Subcutaneous adipose tissue (tissue), 4 donors: ENCODE data around the gene SLC39A10. TPM values are rescaled to one million over a fixed set of nuclear protein-coding genes. Genes with fewer than 3 reads are reported as not detected.

Source experiments
- total RNA-seq, 4 donors: library from RNA; depleted of rRNA; stranded (reverse); fragments of >200 nt; gene quantifications; one replicate each; pipeline ENCODE4 v1.1.0, GENCODE V29; 2016
- TF ChIP-seq, protein P1 (sequence below): fragments of 450-650 bp; IDR thresholded peaks from one replicate; pipeline ENCODE4 v1.5.1; 2016; ENCODE audit warnings: low read depth, mild to moderate bottlenecking, control low read depth, antibody characterized with exemption, moderate library complexity

Gene SLC39A10, protein sequence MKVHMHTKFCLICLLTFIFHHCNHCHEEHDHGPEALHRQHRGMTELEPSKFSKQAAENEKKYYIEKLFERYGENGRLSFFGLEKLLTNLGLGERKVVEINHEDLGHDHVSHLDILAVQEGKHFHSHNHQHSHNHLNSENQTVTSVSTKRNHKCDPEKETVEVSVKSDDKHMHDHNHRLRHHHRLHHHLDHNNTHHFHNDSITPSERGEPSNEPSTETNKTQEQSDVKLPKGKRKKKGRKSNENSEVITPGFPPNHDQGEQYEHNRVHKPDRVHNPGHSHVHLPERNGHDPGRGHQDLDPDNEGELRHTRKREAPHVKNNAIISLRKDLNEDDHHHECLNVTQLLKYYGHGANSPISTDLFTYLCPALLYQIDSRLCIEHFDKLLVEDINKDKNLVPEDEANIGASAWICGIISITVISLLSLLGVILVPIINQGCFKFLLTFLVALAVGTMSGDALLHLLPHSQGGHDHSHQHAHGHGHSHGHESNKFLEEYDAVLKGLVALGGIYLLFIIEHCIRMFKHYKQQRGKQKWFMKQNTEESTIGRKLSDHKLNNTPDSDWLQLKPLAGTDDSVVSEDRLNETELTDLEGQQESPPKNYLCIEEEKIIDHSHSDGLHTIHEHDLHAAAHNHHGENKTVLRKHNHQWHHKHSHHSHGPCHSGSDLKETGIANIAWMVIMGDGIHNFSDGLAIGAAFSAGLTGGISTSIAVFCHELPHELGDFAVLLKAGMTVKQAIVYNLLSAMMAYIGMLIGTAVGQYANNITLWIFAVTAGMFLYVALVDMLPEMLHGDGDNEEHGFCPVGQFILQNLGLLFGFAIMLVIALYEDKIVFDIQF
- total RNA-seq: 10 to 100 TPM; 13.4 to 24.0 (median 21.0) TPM

DNA sequence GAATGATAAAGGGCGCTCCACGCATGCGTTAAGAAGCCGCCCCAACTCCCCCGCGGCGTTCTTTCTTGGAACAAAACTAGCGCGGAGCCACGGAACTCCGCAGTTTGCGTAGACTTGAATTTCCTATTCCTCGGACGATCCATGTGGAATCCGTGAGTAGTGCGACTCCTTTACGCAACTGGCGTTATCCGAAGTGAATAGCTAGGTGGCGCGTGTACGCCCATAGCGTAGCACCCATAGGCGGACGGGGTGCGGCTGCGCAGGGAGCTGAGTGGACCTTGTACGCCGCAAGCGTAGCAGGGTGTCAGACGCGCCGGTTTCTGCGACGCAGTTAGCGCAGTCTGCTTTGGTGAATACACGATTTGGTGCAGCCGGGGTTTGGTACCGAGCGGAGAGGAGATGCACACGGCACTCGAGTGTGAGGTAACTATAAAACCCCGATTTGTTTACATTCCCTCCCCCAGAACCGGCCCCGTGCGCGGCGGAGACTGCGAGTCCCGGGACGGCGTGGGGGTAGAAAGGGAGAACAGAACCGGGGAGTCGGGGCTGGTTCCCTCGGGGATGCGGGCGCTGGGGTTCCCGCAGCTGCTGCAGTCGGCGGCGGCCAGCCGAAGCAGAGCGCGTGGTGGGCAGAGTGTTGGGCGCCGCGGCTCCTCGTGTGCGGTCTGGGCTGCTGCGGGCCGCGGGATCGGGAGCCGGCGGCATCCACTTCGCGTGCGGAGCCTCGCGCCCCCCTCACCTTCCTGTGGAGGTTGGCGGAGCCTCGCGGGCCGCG is at the start of gene SLC39A10:
Gene SLC39A10, plus strand, starts transcription at position 368 of the 775 bp plus-strand sequence. CDS start 22,817 bp downstream, outside the sequence.
- TF ChIP-seq, protein P1, sequence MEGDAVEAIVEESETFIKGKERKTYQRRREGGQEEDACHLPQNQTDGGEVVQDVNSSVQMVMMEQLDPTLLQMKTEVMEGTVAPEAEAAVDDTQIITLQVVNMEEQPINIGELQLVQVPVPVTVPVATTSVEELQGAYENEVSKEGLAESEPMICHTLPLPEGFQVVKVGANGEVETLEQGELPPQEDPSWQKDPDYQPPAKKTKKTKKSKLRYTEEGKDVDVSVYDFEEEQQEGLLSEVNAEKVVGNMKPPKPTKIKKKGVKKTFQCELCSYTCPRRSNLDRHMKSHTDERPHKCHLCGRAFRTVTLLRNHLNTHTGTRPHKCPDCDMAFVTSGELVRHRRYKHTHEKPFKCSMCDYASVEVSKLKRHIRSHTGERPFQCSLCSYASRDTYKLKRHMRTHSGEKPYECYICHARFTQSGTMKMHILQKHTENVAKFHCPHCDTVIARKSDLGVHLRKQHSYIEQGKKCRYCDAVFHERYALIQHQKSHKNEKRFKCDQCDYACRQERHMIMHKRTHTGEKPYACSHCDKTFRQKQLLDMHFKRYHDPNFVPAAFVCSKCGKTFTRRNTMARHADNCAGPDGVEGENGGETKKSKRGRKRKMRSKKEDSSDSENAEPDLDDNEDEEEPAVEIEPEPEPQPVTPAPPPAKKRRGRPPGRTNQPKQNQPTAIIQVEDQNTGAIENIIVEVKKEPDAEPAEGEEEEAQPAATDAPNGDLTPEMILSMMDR: no peak

DNA sequence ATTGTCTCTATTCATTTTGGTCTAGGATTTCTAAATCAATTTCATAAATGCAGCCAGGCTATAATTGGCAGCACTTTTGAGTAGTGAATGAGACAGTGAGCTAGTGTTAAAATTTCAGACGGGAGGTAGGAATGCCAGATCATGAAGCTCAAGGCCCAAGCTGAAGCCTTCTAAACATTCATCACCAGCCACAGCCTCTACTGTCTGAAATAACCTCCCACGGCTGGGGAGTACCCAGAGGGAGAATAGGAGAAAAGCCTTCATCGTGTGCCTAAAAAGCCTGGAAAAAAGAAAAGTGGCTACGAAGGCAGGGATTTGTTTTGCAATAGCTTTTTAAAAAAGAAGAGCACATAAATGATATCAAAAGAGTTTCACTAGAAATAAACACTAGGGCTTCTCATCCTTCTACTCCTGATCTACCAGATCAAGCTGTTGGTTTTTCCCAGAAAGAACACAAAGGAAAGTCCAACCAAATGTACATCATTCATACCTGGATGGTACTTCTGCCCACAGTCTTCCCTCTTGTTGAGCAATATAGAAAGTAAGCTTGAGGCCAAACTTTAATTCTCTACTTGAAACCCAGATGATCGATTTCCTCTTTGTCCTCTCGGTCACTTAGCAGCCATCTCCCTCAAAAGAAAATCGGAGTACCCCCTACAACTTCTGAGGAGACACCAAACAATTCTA is 48.1 kb upstream of the SLC39A10 start:
- TF ChIP-seq, protein P1: no peak

- TF ChIP-seq, protein P1: no peak
Observed at GRCh38 chr2:195610717-195611116, 46.3 kb upstream of the SLC39A10 start.

DNA sequence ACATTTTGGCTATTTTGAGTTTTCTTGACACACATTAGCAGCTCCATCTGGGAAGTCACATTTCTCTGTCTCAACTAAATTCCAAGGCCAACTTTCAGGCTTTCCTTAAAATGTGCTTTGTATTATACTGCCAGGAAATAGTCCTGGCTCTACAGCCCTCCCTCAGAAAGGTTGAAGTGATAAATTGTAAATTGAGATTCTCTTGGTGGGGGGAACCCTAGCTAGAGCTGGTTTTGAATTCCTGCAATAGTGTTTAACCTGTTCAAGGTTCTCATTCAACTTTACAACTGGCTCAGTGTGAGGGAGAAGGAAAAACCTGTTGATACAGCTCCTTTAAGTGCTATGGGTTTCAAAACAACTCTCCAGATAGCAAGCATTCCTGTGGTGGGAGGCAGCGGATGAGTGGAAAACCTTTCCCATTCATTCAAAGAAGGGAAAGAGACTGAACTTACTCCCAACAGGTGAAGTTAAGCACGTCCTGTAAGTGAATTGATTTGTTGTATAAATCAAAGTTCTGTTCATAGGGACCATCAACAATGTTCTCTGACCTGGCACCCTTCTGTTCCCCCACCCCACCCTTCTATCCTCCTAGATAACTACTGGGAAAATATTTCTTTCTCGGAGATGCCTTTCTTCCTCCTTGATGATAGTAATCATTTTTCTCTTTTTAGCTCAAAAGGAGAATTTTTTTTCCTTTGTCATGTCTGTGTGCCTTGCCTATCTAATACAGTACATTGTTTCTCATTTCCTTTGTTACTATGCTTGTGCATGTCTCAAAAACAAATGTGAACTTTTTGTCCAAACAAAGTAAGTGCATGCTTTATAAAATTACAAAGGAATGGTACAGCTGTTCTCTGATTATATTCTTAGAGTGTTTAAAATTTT is 44.2 kb upstream of the SLC39A10 start:
- TF ChIP-seq, protein P1: no peak

DNA sequence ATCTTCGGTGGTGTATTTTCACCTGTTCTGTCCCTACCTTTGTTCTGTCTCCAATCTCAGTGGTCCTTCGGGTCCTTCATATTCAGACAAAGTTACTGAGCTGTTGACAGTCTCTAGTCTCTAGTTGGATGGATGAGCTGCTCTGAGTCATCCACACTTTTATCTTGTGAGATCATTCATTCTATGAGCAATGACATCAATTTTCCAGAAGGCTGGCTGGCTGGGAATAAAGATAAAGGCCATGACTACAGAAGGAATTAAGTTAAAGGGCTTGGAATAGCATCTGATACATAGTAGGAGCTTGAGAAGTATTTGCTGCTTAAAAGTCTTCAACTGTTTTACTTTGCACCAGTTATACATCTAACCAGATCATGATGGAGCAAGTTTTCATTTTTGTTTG is 43.1 kb upstream of the SLC39A10 start:
- TF ChIP-seq, protein P1: no peak

DNA sequence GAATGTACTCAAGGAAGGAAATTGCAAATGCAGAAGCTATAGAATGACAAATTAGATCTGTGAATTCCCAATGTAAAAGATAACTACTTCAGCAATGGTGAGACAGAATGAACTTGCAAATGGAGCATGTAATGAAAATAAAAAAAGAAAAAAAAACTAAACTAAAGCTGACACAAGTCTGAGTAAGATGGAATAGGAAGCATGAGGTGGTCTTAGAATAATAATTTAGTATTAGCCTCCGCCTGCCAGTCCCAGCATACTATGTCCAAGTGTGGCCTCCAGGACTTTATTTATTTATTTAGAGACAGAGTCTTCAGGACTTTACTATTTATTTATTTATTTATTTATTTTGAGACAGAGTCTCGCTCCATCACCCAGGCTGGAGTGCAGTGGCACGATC is 37.4 kb upstream of the SLC39A10 start:
- TF ChIP-seq, protein P1: no peak
